ENCODE measurements around the gene G0S2. TPM values are rescaled to one million over a fixed set of nuclear protein-coding genes. Genes with fewer than 3 reads are reported as not detected.

Gene G0S2
- total and polyA plus RNA-seq, 9 of the 15 experiments (the other 6 are each of a cell fraction or from before 2014, with no cell fraction given) = 0.18 to 65.6 (median 11.4) TPM

DNA sequence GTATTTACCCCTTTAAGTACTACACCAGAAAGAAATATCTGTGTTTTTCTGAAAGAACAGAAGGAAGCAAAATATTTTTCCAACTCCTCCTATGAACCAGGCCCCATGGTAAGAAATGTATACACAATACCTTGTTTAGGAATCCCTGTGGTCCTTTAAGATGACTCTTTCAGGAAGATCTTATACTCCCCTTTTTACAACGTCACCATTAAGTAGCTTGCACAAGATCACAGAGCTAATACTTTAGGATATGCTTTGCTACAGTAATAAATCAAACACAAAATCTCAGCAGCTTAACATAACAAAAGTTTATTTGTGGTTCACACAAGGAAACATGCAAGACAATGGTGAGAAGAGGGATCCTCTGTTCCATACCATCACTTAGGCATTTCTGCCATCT lies 14.1 kb upstream of the G0S2 start (continued):
- TF ChIP-seq ZBTB40 (IDR thresholded peaks at IDR 0.05) (no peak), ZBTB40 (CRISPR knock-in tag; IDR thresholded peaks at IDR 0.05) (no peak), DACH1 (IDR thresholded peaks at IDR 0.05; ENCODE audit: partially characterized antibody) (no peak)

All from K562 (cell line).